ENCODE results near the gene CARS2.

CARS2 gene

GRCh38 chr13:110651726-110652230, 54.1 kb downstream of the CARS2 start:
- Histone ChIP-seq H3K4me2 (ENCODE audit: low read length) (no peak overlapping the region), H3K36me3 (ENCODE audit: control insufficient read depth, insufficient read depth, low read length) (no peaks in the 10 kb centered on the region), H3K4me1 (no peaks in the 10 kb centered on the region), H3K4me3 (ENCODE audit: low read depth, low read length) (no peak overlapping the region), H3K27me3 (ENCODE audit: control insufficient read depth, insufficient read depth, low read length) (no peaks in the 10 kb centered on the region), H3K79me2 (no peaks in the 10 kb centered on the region), H3K9me3 (ENCODE audit: control insufficient read depth, low read length) (no peaks in the 10 kb centered on the region), H3K9ac (no peak overlapping the region), H2AFZ (no peak overlapping the region), H3K27ac (no peak overlapping the region)
- no peak for TF ChIP-seq CTCF (IDR thresholded peaks at IDR 0.05)

- no peaks in the 10 kb centered on the region for H3K27me3 ChIP-seq (ENCODE audit: control insufficient read depth, insufficient read depth, low read length)
- H3K4me1 ChIP-seq = no peaks in the 10 kb centered on the region
- no peak overlapping the region for H3K4me3 ChIP-seq (ENCODE audit: low read depth, low read length)
- H3K9me3 ChIP-seq (ENCODE audit: control insufficient read depth, low read length) = no peaks in the 10 kb centered on the region
- H2AFZ ChIP-seq = no peak overlapping the region
- H3K79me2 ChIP-seq = no peaks in the 10 kb centered on the region
- H3K36me3 ChIP-seq (ENCODE audit: control insufficient read depth, insufficient read depth, low read length) = no peaks in the 10 kb centered on the region
- H3K9ac ChIP-seq = no peak overlapping the region
- no peak for TF ChIP-seq CTCF (IDR thresholded peaks at IDR 0.05)
- H3K27ac ChIP-seq = no peak overlapping the region
- no peak overlapping the region for H3K4me2 ChIP-seq (ENCODE audit: low read length)
Measured at GRCh38 chr13:110651271-110651670, 54.6 kb downstream of the CARS2 start.

DNA sequence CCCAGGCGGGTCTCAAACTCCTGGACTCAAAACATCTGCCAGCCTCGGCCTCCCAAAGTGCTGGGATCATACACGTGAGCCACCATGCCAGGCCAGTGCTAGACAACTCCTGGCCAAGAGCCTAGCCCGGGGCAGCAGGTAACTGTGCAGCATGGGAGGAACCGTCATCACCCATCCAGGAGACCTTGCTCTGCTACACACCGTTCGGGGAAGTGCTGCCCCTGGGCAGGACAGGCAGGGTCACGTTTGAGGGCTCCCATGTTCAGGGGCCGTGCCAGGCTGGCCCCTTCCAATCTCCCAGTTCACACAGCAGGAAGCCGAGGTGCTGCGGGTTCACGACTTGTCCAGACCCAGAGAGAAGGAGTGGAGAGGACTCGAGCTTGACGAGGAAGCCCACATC, 55.5 kb downstream of the CARS2 start:
- no peak overlapping the region for H3K4me3 ChIP-seq (ENCODE audit: low read depth, low read length)
- H3K4me2 ChIP-seq (ENCODE audit: low read length) = no peak overlapping the region
- no peak overlapping the region for H3K9ac ChIP-seq
- no peak overlapping the region for H3K27ac ChIP-seq
- no peaks in the 10 kb centered on the region for H3K36me3 ChIP-seq (ENCODE audit: control insufficient read depth, insufficient read depth, low read length)
- no peaks in the 10 kb centered on the region for H3K27me3 ChIP-seq (ENCODE audit: control insufficient read depth, insufficient read depth, low read length)
- no peak for TF ChIP-seq CTCF (IDR thresholded peaks at IDR 0.05)
- H3K79me2 ChIP-seq = no peaks in the 10 kb centered on the region
- H2AFZ ChIP-seq = no peak overlapping the region
- H3K4me1 ChIP-seq = no peaks in the 10 kb centered on the region
- no peaks in the 10 kb centered on the region for H3K9me3 ChIP-seq (ENCODE audit: control insufficient read depth, low read length)

GRCh38 chr13:110649551-110649950, 56.4 kb downstream of the CARS2 start:
- H3K36me3 ChIP-seq (ENCODE audit: control insufficient read depth, insufficient read depth, low read length) = no peaks in the 10 kb centered on the region
- H2AFZ ChIP-seq = no peak overlapping the region
- no peak overlapping the region for H3K9ac ChIP-seq
- no peaks in the 10 kb centered on the region for H3K9me3 ChIP-seq (ENCODE audit: control insufficient read depth, low read length)
- no peak overlapping the region for H3K4me2 ChIP-seq (ENCODE audit: low read length)
- no peaks in the 10 kb centered on the region for H3K27me3 ChIP-seq (ENCODE audit: control insufficient read depth, insufficient read depth, low read length)
- no peak overlapping the region for H3K27ac ChIP-seq
- H3K79me2 ChIP-seq = no peaks in the 10 kb centered on the region
- no peak overlapping the region for H3K4me3 ChIP-seq (ENCODE audit: low read depth, low read length)
- no peak for TF ChIP-seq CTCF (IDR thresholded peaks at IDR 0.05)
- no peaks in the 10 kb centered on the region for H3K4me1 ChIP-seq

- Histone ChIP-seq H3K27ac (no peak overlapping the region), H3K9me3 (ENCODE audit: control insufficient read depth, low read length) (no peaks in the 10 kb centered on the region), H3K27me3 (ENCODE audit: control insufficient read depth, insufficient read depth, low read length) (no peaks in the 10 kb centered on the region), H3K4me2 (ENCODE audit: low read length) (no peak overlapping the region), H3K4me1 (no peaks in the 10 kb centered on the region), H3K4me3 (ENCODE audit: low read depth, low read length) (no peak overlapping the region), H3K36me3 (ENCODE audit: control insufficient read depth, insufficient read depth, low read length) (no peaks in the 10 kb centered on the region), H2AFZ (no peak overlapping the region), H3K9ac (no peak overlapping the region), H3K79me2 (no peaks in the 10 kb centered on the region)
- no peak for TF ChIP-seq CTCF (IDR thresholded peaks at IDR 0.05)
Measured at GRCh38 chr13:110648848-110649421, 57.0 kb downstream of the CARS2 start.
